DND-41 (cell line): ENCODE results near the gene LRFN4.

Source experiments
- ATAC-seq: fragments of 200-7000 bp; cut with Tn5 transposase; 3 replicates; pipeline ENCODE4 v1.9.1; 2021; ENCODE audit warnings: low read depth; ENCODE audit not compliant: insufficient read depth
- DNase-seq: peaks from one replicate; pipeline ENCODE4 v3.0.0-alpha.2; 2020
- H2AFZ ChIP-seq: 2 replicates; pipeline ENCODE4 v1.6.0; 2012; ENCODE audit warnings: low read depth, low read length
- H3K27ac ChIP-seq: 2 replicates; pipeline ENCODE4 v1.5.1; 2012; ENCODE audit warnings: low read length, inconsistent platforms
- H3K27me3 ChIP-seq: fragments of 200-600 bp; sonication (generic); 2 replicates; pipeline ENCODE4 v1.6.0; 2012; ENCODE audit warnings: low read length, mild to moderate bottlenecking, inconsistent platforms; ENCODE audit not compliant: insufficient read depth, poor library complexity
- H3K36me3 ChIP-seq: 2 replicates; pipeline ENCODE4 v1.5.1; 2012; ENCODE audit warnings: low read length, inconsistent platforms; ENCODE audit not compliant: insufficient read depth
- H3K4me1 ChIP-seq: 2 replicates; pipeline ENCODE4 v1.5.1; 2012; ENCODE audit warnings: mild to moderate bottlenecking, low read length; ENCODE audit not compliant: insufficient read depth
- H3K4me2 ChIP-seq: 2 replicates; pipeline ENCODE4 v1.6.0; 2012; ENCODE audit warnings: mild to moderate bottlenecking, moderate library complexity, low read length, inconsistent platforms; ENCODE audit not compliant: insufficient read depth
- H3K4me3 ChIP-seq, 2 experiments: fragments of 200-600 bp in 1 of 2; shearing (Covaris generic) in 1 of 2; 2 replicates each; pipeline ENCODE4 v1.5.1; 2012 to 2016; ENCODE audit warnings: inconsistent platforms in 2 of 2, low read length in 2 of 2, mild to moderate bottlenecking in 2 of 2, low read depth in 1 of 2, moderate library complexity in 1 of 2
- H3K79me2 ChIP-seq: 2 replicates; pipeline ENCODE4 v1.6.0; 2012; ENCODE audit warnings: low read length, inconsistent platforms; ENCODE audit not compliant: insufficient read depth
- H3K9ac ChIP-seq: 2 replicates; pipeline ENCODE4 v1.6.0; 2012; ENCODE audit warnings: low read depth, mild to moderate bottlenecking, inconsistent platforms, low read length, moderate library complexity
- H3K9me3 ChIP-seq: 2 replicates; pipeline ENCODE4 v1.5.1; 2012; ENCODE audit warnings: low read length, moderate library complexity, mild to moderate bottlenecking, inconsistent platforms; ENCODE audit not compliant: insufficient read depth, severe bottlenecking
- H4K20me1 ChIP-seq: 2 replicates; pipeline ENCODE4 v1.6.0; 2012; ENCODE audit warnings: low read length; ENCODE audit not compliant: insufficient read depth
- EZH2 ChIP-seq: IDR thresholded peaks from 3 replicates; pipeline ENCODE4 v1.6.1; 2012; ENCODE audit warnings: borderline replicate concordance, low read depth, mild to moderate bottlenecking, moderate library complexity, low read length, inconsistent platforms; ENCODE audit not compliant: severe bottlenecking
- TF ChIP-seq, protein P1 (sequence below): IDR thresholded peaks from 2 replicates; pipeline ENCODE4 v1.5.1; 2012; ENCODE audit warnings: borderline replicate concordance, low read length, moderate library complexity, mild to moderate bottlenecking; ENCODE audit not compliant: poor library complexity, severe bottlenecking; ENCODE audit errors: extremely low read depth

The LRFN4 gene

DNA sequence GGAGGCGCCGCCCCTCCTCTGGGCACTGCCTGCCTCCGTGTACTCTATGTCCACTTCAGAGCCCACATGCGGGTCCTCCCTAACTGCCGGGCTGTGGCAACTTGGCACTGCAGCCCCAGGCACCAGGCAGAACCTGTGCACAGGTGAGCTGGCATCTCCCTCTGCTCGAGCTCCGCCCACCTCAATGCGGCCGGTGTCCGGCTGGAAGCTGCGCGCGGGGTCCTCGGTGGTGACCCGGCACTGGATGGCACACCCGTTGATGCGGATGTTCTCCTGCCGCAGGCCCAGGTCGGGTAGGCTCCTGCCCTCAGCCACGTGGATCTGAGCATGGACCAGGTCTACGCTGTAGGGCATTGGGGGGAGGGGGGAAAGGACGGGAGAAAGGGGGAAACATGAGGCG is 9.1 kb downstream of the LRFN4 start:
- no peak overlapping the region for H3K4me3 ChIP-seq
- DNase-seq: no peak

DNA sequence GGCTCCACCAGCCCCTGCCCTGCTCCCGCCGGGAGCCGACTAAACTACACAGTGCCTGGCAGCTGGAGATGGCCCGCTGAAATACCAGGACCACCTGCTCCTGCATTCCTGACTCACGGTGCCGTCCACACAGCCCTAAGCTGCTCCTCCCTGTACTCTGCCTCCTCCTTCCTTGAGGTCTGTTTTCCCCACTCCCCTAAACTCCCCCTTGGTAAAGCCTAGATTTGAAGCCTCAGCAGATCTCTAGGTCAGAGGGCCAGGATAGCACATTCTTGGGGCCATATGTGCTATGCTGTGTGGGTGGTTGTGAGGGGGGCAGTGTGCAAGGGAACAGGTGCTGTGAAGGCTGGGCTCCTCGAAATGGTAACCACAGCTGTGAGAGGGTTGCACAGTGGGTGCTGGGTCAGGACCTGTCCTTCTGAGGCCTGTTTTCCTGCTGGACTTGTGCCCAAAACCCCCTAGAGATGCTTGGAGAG is 9.7 kb downstream of the LRFN4 start:
- no peak for DNase-seq
- Histone ChIP-seq H2AFZ (no peak overlapping the region), H3K4me2 (no peak overlapping the region), H3K4me3 (no peak overlapping the region), H3K9ac (no peak overlapping the region), H3K4me1 (no peaks in the 10 kb centered on the region), H3K36me3 (peaks cover 21% of the 10 kb centered on the region), H3K9me3 (no peaks in the 10 kb centered on the region), H3K27ac (no peak overlapping the region), H4K20me1 (0 out of 2 replicates have a peak, but pooled peaks cover 4% of the 10 kb centered on the region), H3K27me3 (no peaks in the 10 kb centered on the region), H3K79me2 (no peaks in the 10 kb centered on the region)
- ATAC-seq: no peak
- TF ChIP-seq, protein P1, sequence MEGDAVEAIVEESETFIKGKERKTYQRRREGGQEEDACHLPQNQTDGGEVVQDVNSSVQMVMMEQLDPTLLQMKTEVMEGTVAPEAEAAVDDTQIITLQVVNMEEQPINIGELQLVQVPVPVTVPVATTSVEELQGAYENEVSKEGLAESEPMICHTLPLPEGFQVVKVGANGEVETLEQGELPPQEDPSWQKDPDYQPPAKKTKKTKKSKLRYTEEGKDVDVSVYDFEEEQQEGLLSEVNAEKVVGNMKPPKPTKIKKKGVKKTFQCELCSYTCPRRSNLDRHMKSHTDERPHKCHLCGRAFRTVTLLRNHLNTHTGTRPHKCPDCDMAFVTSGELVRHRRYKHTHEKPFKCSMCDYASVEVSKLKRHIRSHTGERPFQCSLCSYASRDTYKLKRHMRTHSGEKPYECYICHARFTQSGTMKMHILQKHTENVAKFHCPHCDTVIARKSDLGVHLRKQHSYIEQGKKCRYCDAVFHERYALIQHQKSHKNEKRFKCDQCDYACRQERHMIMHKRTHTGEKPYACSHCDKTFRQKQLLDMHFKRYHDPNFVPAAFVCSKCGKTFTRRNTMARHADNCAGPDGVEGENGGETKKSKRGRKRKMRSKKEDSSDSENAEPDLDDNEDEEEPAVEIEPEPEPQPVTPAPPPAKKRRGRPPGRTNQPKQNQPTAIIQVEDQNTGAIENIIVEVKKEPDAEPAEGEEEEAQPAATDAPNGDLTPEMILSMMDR: no peak
- no peak for TF ChIP-seq EZH2

More for the DNA sequence above, 9.1 kb downstream of the LRFN4 start:
- no peak overlapping the region for H3K9ac ChIP-seq
- ATAC-seq: no peak
- no peak overlapping the region for H3K4me2 ChIP-seq
- H3K27ac ChIP-seq: no peak overlapping the region
- peaks cover 19% of the 10 kb centered on the region for H3K36me3 ChIP-seq
- H2AFZ ChIP-seq: no peak overlapping the region
- no peaks in the 10 kb centered on the region for H3K27me3 ChIP-seq
- TF ChIP-seq, protein P1: no peak
- TF ChIP-seq EZH2: no peak
- H3K79me2 ChIP-seq: no peaks in the 10 kb centered on the region
- no peaks in the 10 kb centered on the region for H3K4me1 ChIP-seq
- H4K20me1 ChIP-seq: 0 out of 2 replicates have a peak, but pooled peaks cover 5% of the 10 kb centered on the region
- H3K9me3 ChIP-seq: no peaks in the 10 kb centered on the region

DNA sequence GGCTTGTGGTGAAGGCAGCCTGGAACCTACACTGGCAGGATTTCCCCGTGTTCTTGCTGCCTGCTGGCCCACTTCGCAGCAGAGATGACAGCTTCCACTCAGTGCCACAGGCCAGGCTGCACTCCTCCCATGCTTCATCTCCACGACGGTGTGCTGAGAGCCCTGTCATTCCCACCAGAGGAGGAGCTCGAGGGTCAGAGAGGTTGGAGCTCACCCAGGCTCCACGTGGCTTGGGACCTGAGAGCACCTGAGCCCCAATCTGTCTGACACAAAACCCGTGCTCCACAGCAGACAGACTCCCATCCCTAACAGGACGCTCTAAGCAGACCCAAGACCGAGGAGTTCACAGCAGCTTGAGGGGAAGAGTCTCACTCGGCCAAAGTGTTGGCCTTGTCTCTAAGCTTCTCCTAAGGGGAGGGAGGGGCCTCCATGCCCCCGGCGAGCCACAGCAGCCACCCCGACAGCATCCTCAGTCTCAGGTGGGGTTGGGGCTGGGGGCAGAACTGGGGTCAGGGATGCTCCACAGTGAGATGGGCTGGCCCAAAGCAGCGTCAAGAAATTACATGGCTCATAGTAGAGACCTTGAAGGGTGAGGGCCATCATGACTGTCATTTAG is 10.7 kb downstream of the LRFN4 start:
- Histone ChIP-seq H3K4me3 (no peak overlapping the region), H3K27ac (no peak overlapping the region), H3K27me3 (no peaks in the 10 kb centered on the region), H3K9me3 (no peaks in the 10 kb centered on the region), H3K4me1 (no peaks in the 10 kb centered on the region), H3K4me2 (no peak overlapping the region), H3K79me2 (no peaks in the 10 kb centered on the region), H2AFZ (no peak overlapping the region), H3K9ac (no peak overlapping the region), H3K36me3 (peaks cover 18% of the 10 kb centered on the region), H4K20me1 (no peaks in the 10 kb centered on the region)
- no peak for DNase-seq
- no peak for TF ChIP-seq EZH2
- TF ChIP-seq, protein P1: no peak
- ATAC-seq: no peak
